H1 (cell line): ENCODE results near the gene EPM2A. TPM values are rescaled to one million over a fixed set of nuclear protein-coding genes. Genes with fewer than 3 reads are reported as not detected.

Experiments used
- CTCF ChIA-PET: fragments of 300-600 bp; sonication (Branson Sonifier 250); formaldehyde crosslinking; loops from one replicate; lab custom pipeline; 2021; ENCODE audit not compliant: partially characterized antibody; lab: Charles Lee
- POLR2A ChIA-PET: fragments of 300-600 bp; sonication (Branson Sonifier 250); formaldehyde crosslinking; loops from one replicate; lab custom pipeline; 2021; ENCODE audit warnings: inconsistent platforms; ENCODE audit not compliant: partially characterized antibody; lab: Charles Lee
- DNase-seq, 2 experiments: peaks; one replicate each; pipeline versions ENCODE4 v3.0.0 to v3.0.0-alpha.2; 2010 to 2022; ENCODE audit warnings: low spot score in 2 of 2, low read depth in 1 of 2, mixed read lengths in 1 of 2
- FAIRE-seq: peaks from 2 replicates; lab custom pipeline; 2011; peaks lifted over from hg19 to GRCh38; lab: Jason Lieb, UNC
- H2AFZ ChIP-seq: 2 replicates; pipeline ENCODE4 v1.8.1; 2012; ENCODE audit warnings: low read length, inconsistent platforms
- H2AK5ac ChIP-seq: 2 replicates; pipeline ENCODE4 v1.6.1; 2013; ENCODE audit warnings: low read depth, low read length
- H2BK120ac ChIP-seq: replicated peaks from 2 replicates; pipeline ENCODE3; 2013; ENCODE audit warnings: low read depth, low read length, inconsistent platforms
- H2BK12ac ChIP-seq: 2 replicates; pipeline ENCODE4 v1.6.1; 2013; ENCODE audit warnings: low read depth, low read length
- H2BK15ac ChIP-seq: 2 replicates; pipeline ENCODE4 v1.6.1; 2013; ENCODE audit warnings: low read length
- H2BK20ac ChIP-seq: 2 replicates; pipeline ENCODE4 v1.6.1; 2013; ENCODE audit warnings: low read length
- H2BK5ac ChIP-seq: 2 replicates; pipeline ENCODE4 v1.6.1; 2013; ENCODE audit warnings: low read depth, low read length
- H3K14ac ChIP-seq: 2 replicates; pipeline ENCODE4 v1.6.1; 2013; ENCODE audit warnings: inconsistent platforms; ENCODE audit not compliant: insufficient read length
- H3K18ac ChIP-seq: 2 replicates; pipeline ENCODE4 v1.6.1; 2013; ENCODE audit warnings: low read length; ENCODE audit errors: extremely low read depth
- H3K23ac ChIP-seq: 2 replicates; pipeline ENCODE4 v1.6.1; 2013; ENCODE audit warnings: inconsistent platforms; ENCODE audit not compliant: insufficient read length
- H3K23me2 ChIP-seq: 2 replicates; pipeline ENCODE4 v1.6.1; 2013; ENCODE audit warnings: low read depth, low read length
- H3K27ac ChIP-seq: 2 replicates; pipeline ENCODE4 v1.6.1; 2011; ENCODE audit warnings: low read depth, low read length, inconsistent platforms
- H3K27me3 ChIP-seq, 4 experiments: replicated peaks in 1 of 4; 1 replicate in 1 of 4; 2 replicates in 3 of 4; pipeline versions ENCODE4 v1.6.1 to v1.8.1; 2011 to 2013; ENCODE audit warnings: low read length in 3 of 4, mild to moderate bottlenecking in 3 of 4, inconsistent platforms in 2 of 4, mixed read lengths in 2 of 4, moderate library complexity in 1 of 4; ENCODE audit not compliant: control insufficient read depth in 3 of 4, insufficient read depth in 3 of 4; ENCODE audit errors: extremely low read depth in 1 of 4
- H3K36me3 ChIP-seq, 4 experiments: 2 replicates each; pipeline versions ENCODE4 v1.6.1 to v1.8.1; 2011 to 2013; ENCODE audit warnings: mild to moderate bottlenecking in 4 of 4, low read length in 3 of 4, moderate library complexity in 2 of 4, control low read depth in 1 of 4, inconsistent platforms in 1 of 4; ENCODE audit not compliant: insufficient read depth in 4 of 4, control insufficient read depth in 2 of 4
- H3K4ac ChIP-seq: replicated peaks from 2 replicates; pipeline ENCODE3; 2013; ENCODE audit warnings: low read length, low read depth, mixed read lengths, inconsistent platforms; ENCODE audit not compliant: insufficient read length
- H3K4me1 ChIP-seq, 4 experiments: replicated peaks in 1 of 4; 1 replicate in 1 of 4; 2 replicates in 3 of 4; pipeline versions ENCODE4 v1.6.1 to v1.8.1; 2011 to 2013; ENCODE audit warnings: low read length in 3 of 4, inconsistent platforms in 2 of 4, mixed read lengths in 1 of 4; ENCODE audit not compliant: insufficient read depth in 4 of 4, control insufficient read depth in 3 of 4
- H3K4me2 ChIP-seq, 2 experiments: 2 replicates each; pipeline versions ENCODE4 v1.6.1 to v1.8.1; 2011 to 2013; ENCODE audit warnings: low read depth in 2 of 2, low read length in 2 of 2, control low read depth in 1 of 2, inconsistent platforms in 1 of 2, mild to moderate bottlenecking in 1 of 2; ENCODE audit not compliant: insufficient read depth in 1 of 2
- H3K4me3 ChIP-seq, 4 experiments: fragments of 200-600, 300-600 bp in 1 of 4; sonication (generic), shearing (Covaris generic), sonication (Bioruptor Twin) in 1 of 4; 2 replicates each; pipeline versions ENCODE4 v1.5.1 to v1.8.1; 2011 to 2016; ENCODE audit warnings: low read length in 4 of 4, low read depth in 3 of 4, control low read depth in 2 of 4, inconsistent platforms in 2 of 4, mild to moderate bottlenecking in 2 of 4, mixed read lengths in 1 of 4, moderate library complexity in 1 of 4; ENCODE audit not compliant: insufficient read depth in 2 of 4; ENCODE audit errors: extremely low read depth in 1 of 4
- H3K56ac ChIP-seq: replicated peaks from 2 replicates; pipeline ENCODE3; 2013; ENCODE audit warnings: low read depth, mild to moderate bottlenecking, mixed read lengths, low read length, inconsistent platforms; ENCODE audit not compliant: insufficient read length
- H3K79me1 ChIP-seq: 2 replicates; pipeline ENCODE4 v1.6.1; 2013; ENCODE audit warnings: low read depth, low read length, control low read depth
- H3K79me2 ChIP-seq, 2 experiments: 2 replicates each; pipeline versions ENCODE4 v1.6.1 to v1.8.1; 2012 to 2013; ENCODE audit warnings: low read length in 2 of 2, mild to moderate bottlenecking in 2 of 2, inconsistent platforms in 1 of 2; ENCODE audit not compliant: insufficient read depth in 2 of 2, control insufficient read depth in 1 of 2
- H3K9ac ChIP-seq, 4 experiments: replicated peaks in 1 of 4; 1 replicate in 1 of 4; 2 replicates in 3 of 4; pipeline versions ENCODE4 v1.6.1 to v1.8.1; 2011 to 2013; ENCODE audit warnings: low read depth in 3 of 4, low read length in 3 of 4, control low read depth in 2 of 4, mild to moderate bottlenecking in 2 of 4, moderate library complexity in 2 of 4, inconsistent platforms in 1 of 4; ENCODE audit errors: extremely low read depth in 1 of 4
- H3K9me3 ChIP-seq, 2 experiments: 2 replicates each; pipeline versions ENCODE4 v1.6.1 to v1.8.1; 2012 to 2013; ENCODE audit warnings: mild to moderate bottlenecking in 2 of 2, moderate library complexity in 2 of 2, control low read depth in 1 of 2, inconsistent platforms in 1 of 2, low read depth in 1 of 2, low read length in 1 of 2, mixed read lengths in 1 of 2; ENCODE audit not compliant: insufficient read depth in 2 of 2
- H4K20me1 ChIP-seq, 2 experiments: replicated peaks in 1 of 2; 2 replicates each; pipeline versions ENCODE3 to v1.8.1; 2011 to 2013; ENCODE audit warnings: inconsistent platforms in 2 of 2, low read length in 2 of 2, mild to moderate bottlenecking in 1 of 2; ENCODE audit not compliant: insufficient read depth in 2 of 2, control insufficient read depth in 1 of 2
- H4K5ac ChIP-seq: 2 replicates; pipeline ENCODE4 v1.6.1; 2013; ENCODE audit warnings: low read length, low read depth, mixed read lengths, inconsistent platforms; ENCODE audit not compliant: insufficient read length
- H4K8ac ChIP-seq: 2 replicates; pipeline ENCODE4 v1.8.0; 2013; ENCODE audit warnings: mild to moderate bottlenecking, moderate library complexity, low read length, inconsistent platforms; ENCODE audit not compliant: insufficient read depth; ENCODE audit errors: extremely low read depth
- H4K91ac ChIP-seq: replicated peaks from 2 replicates; pipeline ENCODE3; 2013; ENCODE audit warnings: low read length, mixed read lengths, inconsistent platforms; ENCODE audit not compliant: insufficient read length
- CHD2 ChIP-seq: IDR thresholded peaks from 2 replicates; pipeline ENCODE4 v1.6.1; 2012; ENCODE audit warnings: low read length, improper control_type of control experiment
- CTCF ChIP-seq, 3 experiments: IDR thresholded peaks; 1 replicate in 2 of 3; 2 replicates in 1 of 3; pipeline versions ENCODE4 v1.5.1 to v1.6.1; 2011; ENCODE audit warnings: low read length in 3 of 3, mild to moderate bottlenecking in 3 of 3, inconsistent platforms in 2 of 3, low read depth in 1 of 3, moderate library complexity in 1 of 3; ENCODE audit not compliant: insufficient read depth in 1 of 3; ENCODE audit errors: control extremely low read depth in 1 of 3
- EGR1 ChIP-seq: IDR thresholded peaks from 2 replicates; pipeline ENCODE4 v1.6.1; 2011; ENCODE audit warnings: low read depth, low read length, borderline replicate concordance
- EZH2 ChIP-seq: fragments of 200-600 bp; sonication (generic); IDR thresholded peaks from 2 replicates; pipeline ENCODE4 v1.7.1; 2012; ENCODE audit warnings: low read depth, mild to moderate bottlenecking, moderate library complexity, low read length, inconsistent platforms; ENCODE audit not compliant: severe bottlenecking
- FOSL1 ChIP-seq: IDR thresholded peaks from 2 replicates; pipeline ENCODE4 v1.6.1; 2011; ENCODE audit warnings: mild to moderate bottlenecking, low read depth, low read length, moderate library complexity; ENCODE audit not compliant: insufficient read depth
- GABPA ChIP-seq: IDR thresholded peaks from 2 replicates; pipeline ENCODE4 v1.6.1; 2011; ENCODE audit warnings: mild to moderate bottlenecking, low read length, moderate library complexity, borderline replicate concordance; ENCODE audit not compliant: insufficient read depth
- HDAC6 ChIP-seq: IDR thresholded peaks from one replicate; pipeline ENCODE4 v1.7.1; 2012; ENCODE audit warnings: low read depth, mild to moderate bottlenecking, inconsistent platforms, low read length, moderate library complexity
- KDM5A ChIP-seq: fragments of 200-600 bp; IDR thresholded peaks from 2 replicates; pipeline ENCODE4 v1.7.1; 2012; ENCODE audit warnings: mild to moderate bottlenecking, low read length, inconsistent platforms, mixed read lengths
- POLR2AphosphoS5 ChIP-seq: IDR thresholded peaks from 2 replicates; pipeline ENCODE4 v1.6.1; 2011; ENCODE audit warnings: low read depth, low read length
- SIRT6 ChIP-seq: IDR thresholded peaks from one replicate; pipeline ENCODE4 v1.7.1; 2012; ENCODE audit warnings: low read length, inconsistent platforms
- TAF1 ChIP-seq: IDR thresholded peaks from 2 replicates; pipeline ENCODE4 v1.6.1; 2011; ENCODE audit warnings: mild to moderate bottlenecking, low read depth, low read length
- ZNF274 ChIP-seq: IDR thresholded peaks from 2 replicates; pipeline ENCODE4 v1.7.0; 2012; ENCODE audit warnings: low read length, borderline replicate concordance; ENCODE audit errors: extremely low read depth
- WGBS, 2 experiments: shearing (Covaris generic) in 1 of 2; methylation state at CpG; one replicate each; pipeline versions ENCODE4 v1.1.6 to v1.1.7; 2013 to 2015; ENCODE audit warnings: low lambda C conversion rate in 2 of 2, mixed read lengths in 2 of 2, inconsistent platforms in 1 of 2, low coverage in 1 of 2, missing lambda C conversion rate in 1 of 2; ENCODE audit not compliant: insufficient replicate concordance in 2 of 2, insufficient coverage in 1 of 2, insufficient read length in 1 of 2; ENCODE audit errors: extremely low coverage in 1 of 2, missing lambda C conversion rate in 1 of 2; 5-methylcytosine and 5-hydroxymethylcytosine counted together
- polyA plus RNA-seq, 7 experiments: library from polyadenylated mRNA; depleted of rRNA in 3 of 7; stranded (reverse) in 5 of 7; unstranded in 2 of 7; fragments of >200 nt in 5 of 7; fragments of 200-250 nt in 2 of 7; gene quantifications; 1 replicate in 5 of 7; 2 replicates in 1 of 7; 4 replicates in 1 of 7; pipeline versions ENCODE4 v1.2.1 to v1.2.3, GENCODE V29; 2011 to 2013; ENCODE audit warnings: missing spikeins in 2 of 7, mixed read lengths in 2 of 7
- total RNA-seq: library from RNA; stranded (reverse); fragmentation: NEBNext Ultra II Directional; extraction: Animal tissue kit (Norgen Biotek cat#: 25700); gene quantifications from 2 replicates; pipeline ENCODE4 v1.2.1, GENCODE V29; 2021

EPM2A gene
- total and polyA plus RNA-seq, 2 of the 8 experiments (the other 6 are each of a cell fraction or from before 2014, with no cell fraction given) = 2.3 to 6.2 TPM

DNA sequence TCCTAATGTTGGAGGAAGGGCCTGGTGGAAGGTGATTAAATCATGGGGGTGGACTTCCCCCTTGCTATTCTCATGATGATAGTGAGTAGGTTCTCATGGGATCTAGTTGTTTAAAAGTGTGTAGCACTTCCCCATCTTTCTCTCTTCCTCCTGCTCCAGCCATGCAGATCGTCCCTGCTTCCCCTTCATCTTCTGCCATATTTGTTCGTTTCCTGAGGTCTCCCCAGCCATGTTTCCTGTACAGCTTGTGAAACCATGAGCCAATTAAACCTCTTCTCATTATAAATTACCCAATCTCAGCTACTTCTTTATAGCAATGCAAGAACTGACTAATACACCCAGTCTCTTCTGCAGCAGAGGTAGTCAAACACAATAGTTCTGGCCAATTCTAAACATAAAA lies 5.4 kb downstream of the EPM2A start:
- POLR2A ChIA-PET = interaction anchor here (2.0 kb wide), 1 partner anchor 10 kb away, joined by 4 read pairs; no protein-coding TSS in a partner anchor
- TF ChIP-seq EZH2 = no peak
- no peak for TF ChIP-seq SIRT6
- no peak for TF ChIP-seq CTCF (IDR thresholded peaks at IDR 0.05; ENCODE audit: control extremely low read depth in 1 of 3, insufficient read depth in 1 of 3, low read depth in 1 of 3, low read length in 3 of 3)
- no peak for TF ChIP-seq CHD2
- TF ChIP-seq FOSL1 = no peak
- TF ChIP-seq TAF1 = no peak
- TF ChIP-seq ZNF274 = no peak
- TF ChIP-seq EGR1 = no peak
- no peak for TF ChIP-seq POLR2AphosphoS5
- no peak for TF ChIP-seq KDM5A
- TF ChIP-seq HDAC6 = no peak
- TF ChIP-seq GABPA = no peak

More for the DNA sequence above, 5.4 kb downstream of the EPM2A start:
- Histone ChIP-seq H3K9me3 (peaks cover 6 to 8% of the 10 kb centered on the region in 2 experiments; a peak in 1 of 4 replicates), H2BK120ac (no peak overlapping the region), H2BK20ac (no peak overlapping the region), H4K91ac (no peak overlapping the region), H2BK12ac (no peak overlapping the region), H3K79me1 (no peaks in the 10 kb centered on the region), H2BK5ac (no peak overlapping the region), H3K36me3 (peaks cover 0 to 6% (median 0%) of the 10 kb centered on the region in 4 experiments; a peak in 2 of 8 replicates), H3K79me2 (peaks cover 0 to 5% of the 10 kb centered on the region in 2 experiments; a peak in 1 of 4 replicates), H3K14ac (no peak overlapping the region), H3K9ac (no peak overlapping the region), H4K20me1 (no peaks in the 10 kb centered on the region), H3K27me3 (no peaks in the 10 kb centered on the region), H2AK5ac (no peak overlapping the region), H3K4ac (no peak overlapping the region), H3K23ac (no peak overlapping the region), H4K5ac (no peak overlapping the region), H3K23me2 (no peaks in the 10 kb centered on the region), H3K4me2 (no peak overlapping the region), H3K56ac (no peak overlapping the region), H4K8ac (no peak overlapping the region), H2AFZ (no peak overlapping the region), H3K27ac (no peak overlapping the region), H3K4me1 (no peaks in the 10 kb centered on the region; a peak in 2 of 7 replicates), H2BK15ac (no peak overlapping the region), H3K18ac (no peak overlapping the region), H3K4me3 (no peak overlapping the region)
- WGBS, 2 experiments = 91% methylated on average over 2 of the region's 2 CpGs; no CpG with 5 or more reads in 1 of the 2 experiments
- DNase-seq = no peak
- FAIRE-seq = no peak
- CTCF ChIA-PET = interaction anchor here (1.0 kb wide), 1 partner anchor 95 kb away, joined by 3 read pairs; no protein-coding TSS in a partner anchor
